HUES6 (cell line): ENCODE measurements around the gene ADAM12.

ENCODE experiments used
- H3K27ac ChIP-seq: 2 replicates; pipeline ENCODE4 v1.7.0; 2013; ENCODE audit warnings: low read depth, mild to moderate bottlenecking, low read length, inconsistent platforms
- H3K27me3 ChIP-seq: 2 replicates; pipeline ENCODE4 v1.6.1; 2013; ENCODE audit warnings: low read length; ENCODE audit not compliant: control insufficient read depth, insufficient read depth
- H3K36me3 ChIP-seq: 2 replicates; pipeline ENCODE4 v1.6.1; 2013; ENCODE audit warnings: low read length; ENCODE audit not compliant: control insufficient read depth, insufficient read depth
- H3K4me1 ChIP-seq: 2 replicates; pipeline ENCODE4 v1.6.1; 2013; ENCODE audit warnings: low read length; ENCODE audit not compliant: control insufficient read depth, insufficient read depth
- H3K4me3 ChIP-seq: 2 replicates; pipeline ENCODE4 v1.5.1; 2013; ENCODE audit warnings: low read depth, low read length
- H3K9ac ChIP-seq: one replicate; pipeline ENCODE4 v1.6.1; 2013; ENCODE audit warnings: mild to moderate bottlenecking, low read length
- H3K9me3 ChIP-seq: 2 replicates; pipeline ENCODE4 v1.6.1; 2013; ENCODE audit warnings: low read depth, low read length; ENCODE audit not compliant: control insufficient read depth, insufficient read depth

ADAM12 gene

DNA sequence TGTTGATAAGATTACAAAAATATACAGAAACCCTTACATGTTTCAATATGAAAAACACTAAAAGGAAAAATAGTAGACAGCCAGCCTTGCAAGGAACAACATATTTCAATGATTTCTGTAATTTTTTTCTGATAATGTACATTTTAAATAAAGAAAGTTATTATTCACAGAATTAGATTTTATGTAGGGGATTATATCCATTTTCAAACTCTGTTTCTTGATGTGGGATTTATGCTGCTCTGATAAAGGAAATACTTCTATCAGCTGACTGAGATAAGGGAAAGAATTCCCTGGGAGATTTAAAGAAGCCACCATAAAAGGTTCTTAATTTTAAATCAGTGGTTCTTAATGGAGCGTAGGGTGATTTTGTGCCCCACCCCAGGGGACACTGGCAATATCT is 180.4 kb downstream of the ADAM12 start:
- H3K36me3 ChIP-seq, result no peaks in the 10 kb centered on the region
- no peak overlapping the region for H3K4me3 ChIP-seq
- no peak overlapping the region for H3K27ac ChIP-seq
- H3K27me3 ChIP-seq, result no peaks in the 10 kb centered on the region
- H3K9me3 ChIP-seq, result peaks cover 2% of the 10 kb centered on the region; the same call in 1 of the 2 replicates
- no peaks in the 10 kb centered on the region for H3K4me1 ChIP-seq
- H3K9ac ChIP-seq, result no peak overlapping the region

DNA sequence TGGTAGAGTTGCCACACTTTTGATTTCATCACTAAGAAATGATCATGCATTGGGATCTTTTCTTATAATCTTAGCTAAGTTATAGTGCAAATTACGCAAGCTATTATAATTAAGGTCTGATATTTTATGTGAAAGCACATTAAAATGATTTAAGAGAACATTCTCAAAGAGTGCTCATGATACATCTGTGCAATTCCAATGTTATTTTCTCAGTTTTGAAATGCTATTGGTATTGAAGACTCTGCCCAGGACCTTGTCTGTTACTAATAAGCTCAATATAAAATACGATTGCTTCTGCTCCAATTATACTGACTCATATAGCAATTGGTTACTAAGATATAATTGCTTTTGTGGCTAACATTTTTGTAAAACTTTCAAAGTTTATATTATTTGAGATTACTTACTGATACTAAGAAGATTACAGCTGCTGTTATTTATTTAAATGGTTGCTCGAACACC is 180.9 kb downstream of the ADAM12 start:
- peaks cover 2% of the 10 kb centered on the region; the same call in 1 of the 2 replicates for H3K9me3 ChIP-seq
- no peak overlapping the region for H3K9ac ChIP-seq
- H3K4me3 ChIP-seq, result no peak overlapping the region
- H3K4me1 ChIP-seq, result no peaks in the 10 kb centered on the region
- H3K36me3 ChIP-seq, result no peaks in the 10 kb centered on the region
- no peaks in the 10 kb centered on the region for H3K27me3 ChIP-seq
- no peak overlapping the region for H3K27ac ChIP-seq

DNA sequence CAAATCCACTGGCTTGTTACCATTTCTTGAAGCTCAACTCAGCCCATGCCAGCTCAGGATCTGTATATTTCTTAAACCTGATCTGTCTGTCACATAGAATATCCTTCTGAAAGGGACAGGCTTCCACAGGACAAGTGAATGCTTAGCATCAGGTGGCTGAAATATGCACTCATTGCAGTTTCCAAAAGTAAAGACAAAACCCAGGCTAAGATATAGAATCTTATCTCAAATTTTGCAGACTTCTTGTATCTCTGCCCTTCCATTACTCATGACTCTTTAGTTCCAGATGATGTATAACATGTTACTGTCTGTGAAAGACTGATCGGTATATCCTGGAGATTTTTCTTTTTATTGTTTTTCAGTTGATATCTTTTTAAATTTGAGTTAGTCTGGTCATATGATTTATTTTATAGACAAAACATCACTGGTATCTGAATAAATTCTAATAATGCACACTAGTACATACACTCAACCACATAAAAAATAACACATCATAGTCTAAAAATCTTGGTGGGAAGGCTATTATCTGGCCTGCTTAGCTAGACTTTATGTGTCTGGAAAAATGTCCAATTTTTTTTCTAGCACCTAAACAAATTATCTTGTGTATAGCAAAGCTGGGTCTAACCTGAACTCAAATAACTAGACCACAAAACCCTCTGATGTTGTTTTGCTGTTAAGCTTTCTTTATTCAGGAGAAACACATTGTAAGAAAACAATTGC is 182.6 kb downstream of the ADAM12 start:
- no peak overlapping the region for H3K27ac ChIP-seq
- H3K9me3 ChIP-seq, result peaks cover 2% of the 10 kb centered on the region; the same call in 1 of the 2 replicates
- no peaks in the 10 kb centered on the region for H3K36me3 ChIP-seq
- H3K4me3 ChIP-seq, result no peak overlapping the region
- H3K9ac ChIP-seq, result no peak overlapping the region
- H3K27me3 ChIP-seq, result no peaks in the 10 kb centered on the region
- no peaks in the 10 kb centered on the region for H3K4me1 ChIP-seq

DNA sequence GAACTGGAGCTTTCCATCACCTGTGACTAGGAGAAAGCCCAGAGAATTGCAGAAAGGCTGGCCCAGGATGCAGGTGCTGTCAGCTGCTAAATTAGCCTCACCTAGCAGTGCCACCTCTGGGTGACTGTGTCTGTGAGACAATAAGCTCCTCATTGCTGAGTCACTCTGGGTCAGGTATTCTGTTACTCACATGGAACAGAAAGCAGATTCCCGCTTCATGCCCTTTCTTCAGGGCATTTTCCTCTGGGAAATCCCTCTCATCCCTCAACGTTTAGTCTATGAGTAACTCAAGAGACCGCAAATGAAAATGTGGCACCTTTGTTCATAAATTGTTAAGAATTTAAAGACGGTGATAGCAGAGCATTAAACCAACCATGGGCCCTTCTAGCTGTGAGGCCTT is 184.0 kb downstream of the ADAM12 start:
- no peaks in the 10 kb centered on the region for H3K36me3 ChIP-seq
- H3K27me3 ChIP-seq, result no peaks in the 10 kb centered on the region
- peaks cover 2% of the 10 kb centered on the region; the same call in 1 of the 2 replicates for H3K9me3 ChIP-seq
- H3K4me3 ChIP-seq, result no peak overlapping the region
- no peak overlapping the region for H3K27ac ChIP-seq
- no peak overlapping the region for H3K9ac ChIP-seq
- H3K4me1 ChIP-seq, result no peaks in the 10 kb centered on the region

DNA sequence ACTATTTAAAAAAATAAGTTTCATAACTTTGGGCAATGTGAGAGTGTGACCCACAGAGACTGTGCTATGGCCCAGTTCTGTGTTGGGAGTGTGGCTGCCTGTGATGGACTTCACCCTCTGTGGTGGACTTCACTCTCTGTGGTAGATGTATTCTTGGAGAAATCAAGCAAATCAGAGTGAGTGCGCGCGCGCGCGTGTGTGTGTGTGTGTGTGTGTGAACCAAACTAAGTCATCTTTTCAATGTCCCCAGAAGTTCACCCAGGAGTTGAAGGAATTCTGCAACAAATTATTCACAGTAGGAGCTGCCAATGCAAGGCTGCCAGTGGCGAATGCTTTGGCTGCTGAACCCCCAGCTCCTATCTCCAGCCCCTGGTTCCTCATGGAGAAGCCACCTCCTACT is 184.5 kb downstream of the ADAM12 start:
- H3K27ac ChIP-seq, result no peak overlapping the region
- H3K4me1 ChIP-seq, result no peaks in the 10 kb centered on the region
- no peak overlapping the region for H3K4me3 ChIP-seq
- no peaks in the 10 kb centered on the region for H3K27me3 ChIP-seq
- no peak overlapping the region for H3K9ac ChIP-seq
- H3K9me3 ChIP-seq, result peaks cover 2% of the 10 kb centered on the region; the same call in 1 of the 2 replicates
- H3K36me3 ChIP-seq, result no peaks in the 10 kb centered on the region

DNA sequence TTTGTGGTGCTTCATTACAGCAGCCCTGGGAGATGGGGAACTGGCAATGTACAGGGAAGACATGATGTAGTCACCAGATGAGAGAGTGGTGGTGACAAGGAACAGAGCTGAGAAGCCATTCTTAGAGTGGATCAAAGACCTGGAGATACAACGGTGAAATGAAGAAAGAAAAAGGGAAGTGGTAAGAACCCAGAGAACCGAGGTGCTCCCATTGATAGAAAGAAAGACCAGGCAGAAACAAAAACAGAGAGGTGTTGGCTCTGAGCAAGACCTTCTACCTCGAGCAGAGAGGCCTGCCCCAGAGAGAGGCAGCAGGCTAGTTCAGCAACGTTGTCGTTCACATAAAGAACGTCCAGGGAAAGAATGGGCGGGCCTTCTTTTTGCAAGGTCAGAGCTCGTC is 186.7 kb downstream of the ADAM12 start:
- Histone ChIP-seq H3K4me1 (no peaks in the 10 kb centered on the region), H3K27me3 (no peaks in the 10 kb centered on the region), H3K4me3 (no peak overlapping the region), H3K9me3 (peaks cover 2% of the 10 kb centered on the region; the same call in 1 of the 2 replicates), H3K36me3 (no peaks in the 10 kb centered on the region), H3K27ac (no peak overlapping the region), H3K9ac (no peak overlapping the region)

DNA sequence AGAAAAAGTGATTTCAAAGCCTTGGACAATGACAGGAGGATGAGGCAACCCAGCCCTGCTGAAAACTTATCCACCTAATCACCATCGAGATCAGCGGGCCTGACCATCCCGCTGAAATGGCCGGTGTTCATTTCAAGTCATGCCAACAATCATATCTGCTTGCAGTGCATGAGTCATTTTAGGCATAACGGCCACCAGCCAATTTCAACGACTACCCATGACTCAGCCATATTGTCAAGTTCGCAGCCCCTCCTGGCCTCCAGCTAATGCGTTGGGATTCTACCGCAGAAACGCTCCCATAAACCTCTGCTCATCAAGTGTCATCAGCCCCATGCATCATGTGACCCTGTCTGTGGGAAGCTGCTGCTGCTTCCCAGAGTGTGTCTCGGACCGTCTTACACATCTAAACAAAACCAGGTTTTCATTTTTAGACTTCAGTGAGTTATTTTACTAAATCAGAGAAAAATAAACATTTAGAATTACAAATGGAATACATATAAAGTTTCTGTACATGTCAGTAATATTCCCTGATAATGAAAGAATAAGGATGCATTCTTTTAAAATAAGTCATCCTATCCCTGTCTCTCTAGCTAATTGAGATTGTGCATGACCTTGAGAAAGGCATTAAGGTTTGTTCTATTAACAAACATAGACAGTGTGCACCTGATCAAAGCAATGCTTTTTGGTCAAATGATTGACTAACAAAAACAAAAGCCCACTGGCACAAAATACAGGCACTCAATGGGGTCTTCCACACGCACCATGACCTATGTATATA is 188.9 kb downstream of the ADAM12 start:
- Histone ChIP-seq H3K27me3 (no peaks in the 10 kb centered on the region), H3K27ac (no peak overlapping the region), H3K4me1 (no peaks in the 10 kb centered on the region), H3K9me3 (no peaks in the 10 kb centered on the region), H3K9ac (no peak overlapping the region), H3K4me3 (no peak overlapping the region), H3K36me3 (no peaks in the 10 kb centered on the region)

DNA sequence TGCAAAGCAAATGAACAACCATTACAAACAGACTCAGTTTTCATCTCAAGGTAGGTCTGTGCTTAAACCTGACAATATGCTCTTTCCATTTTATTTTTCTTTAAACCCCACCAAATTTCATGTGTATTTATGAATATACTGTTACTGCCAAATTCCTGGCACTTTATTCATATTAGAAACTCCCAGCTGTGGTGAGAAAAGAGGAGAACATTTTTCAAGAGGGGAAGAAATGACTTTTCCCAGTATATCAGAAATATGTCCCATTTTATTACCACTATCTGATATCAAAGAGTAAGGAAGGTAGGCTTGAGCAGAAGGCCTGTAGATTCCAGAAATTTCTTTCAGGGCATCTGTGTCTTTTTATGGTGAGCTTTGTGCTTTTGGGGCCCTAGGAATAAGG is 189.6 kb downstream of the ADAM12 start:
- no peak overlapping the region for H3K4me3 ChIP-seq
- H3K27ac ChIP-seq, result no peak overlapping the region
- no peaks in the 10 kb centered on the region for H3K4me1 ChIP-seq
- H3K9me3 ChIP-seq, result no peaks in the 10 kb centered on the region
- H3K27me3 ChIP-seq, result no peaks in the 10 kb centered on the region
- H3K36me3 ChIP-seq, result no peaks in the 10 kb centered on the region
- no peak overlapping the region for H3K9ac ChIP-seq

DNA sequence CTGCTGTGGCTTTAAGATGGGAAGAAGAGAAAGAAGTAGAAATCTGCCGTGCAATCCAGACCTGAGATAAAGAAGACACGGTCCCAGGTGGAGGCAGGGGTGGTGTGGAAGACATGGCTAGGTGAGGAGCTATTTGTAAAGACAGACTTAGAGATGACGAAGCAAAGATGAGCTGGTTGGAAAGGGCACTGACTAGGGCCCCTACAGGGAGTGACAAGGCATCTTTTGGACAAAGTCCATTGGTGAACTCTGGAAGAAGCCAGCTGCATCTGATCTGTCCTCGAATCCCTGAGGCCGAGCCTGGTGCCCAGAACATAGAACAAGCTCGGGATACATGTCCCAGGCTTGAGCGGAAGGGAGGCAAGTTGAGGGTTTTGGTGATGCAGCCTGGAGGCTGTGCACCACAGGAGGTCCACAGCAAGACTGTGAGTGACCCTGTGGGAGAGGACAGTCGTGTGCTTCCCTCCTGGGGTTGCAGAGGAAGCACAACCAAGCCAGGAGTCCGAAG is 191.2 kb downstream of the ADAM12 start:
- H3K27ac ChIP-seq, result no peak overlapping the region
- no peaks in the 10 kb centered on the region for H3K4me1 ChIP-seq
- H3K9me3 ChIP-seq, result no peaks in the 10 kb centered on the region

DNA sequence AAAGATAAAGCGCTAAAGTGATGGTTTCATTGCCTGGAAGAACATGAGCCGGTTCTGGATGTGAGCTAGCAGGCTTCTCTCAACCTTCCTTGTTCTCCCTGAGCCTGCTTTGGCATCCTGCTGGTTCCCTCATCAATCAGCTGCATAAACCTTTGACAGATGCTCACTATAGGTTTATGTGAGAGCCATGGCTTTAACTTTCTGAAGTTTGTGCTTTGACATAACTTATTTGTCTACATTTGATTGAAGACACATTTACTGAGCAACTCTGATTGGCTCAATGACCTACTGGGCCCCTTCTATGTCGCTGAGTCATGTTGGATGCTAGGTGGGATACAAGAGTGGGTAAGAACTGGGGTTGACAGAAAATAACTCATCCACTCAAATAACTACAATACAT is 192.0 kb downstream of the ADAM12 start:
- Histone ChIP-seq H3K9me3 (no peaks in the 10 kb centered on the region), H3K27me3 (no peaks in the 10 kb centered on the region), H3K4me1 (no peaks in the 10 kb centered on the region), H3K9ac (no peak overlapping the region), H3K36me3 (no peaks in the 10 kb centered on the region), H3K27ac (no peak overlapping the region), H3K4me3 (no peak overlapping the region)

More for the DNA sequence above, 191.2 kb downstream of the ADAM12 start:
- Histone ChIP-seq H3K36me3 (no peaks in the 10 kb centered on the region), H3K9ac (no peak overlapping the region), H3K27me3 (no peaks in the 10 kb centered on the region), H3K4me3 (no peak overlapping the region)

DNA sequence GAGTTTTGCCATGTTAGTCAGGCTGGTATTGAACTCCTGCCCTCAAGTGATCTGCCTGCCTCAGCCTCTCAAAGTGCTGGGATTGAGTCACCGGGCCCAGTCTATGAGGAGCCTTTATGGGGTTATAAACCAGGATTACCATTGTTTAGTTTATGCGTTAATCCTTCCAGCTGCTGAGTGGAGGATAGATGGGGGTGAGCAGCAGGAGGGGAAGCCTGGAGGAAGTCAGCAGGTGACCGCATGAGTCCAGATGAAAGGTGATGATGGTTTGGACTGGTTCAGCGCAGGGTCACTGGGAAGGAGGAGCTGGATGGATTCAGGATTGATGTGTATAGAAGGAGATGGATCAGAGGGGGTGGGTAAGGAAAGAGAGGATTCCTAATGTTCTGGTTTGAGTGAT is 197.1 kb downstream of the ADAM12 start:
- Histone ChIP-seq H3K27ac (no peak overlapping the region), H3K4me1 (no peaks in the 10 kb centered on the region), H3K36me3 (no peaks in the 10 kb centered on the region), H3K4me3 (no peak overlapping the region), H3K9ac (no peak overlapping the region), H3K27me3 (no peaks in the 10 kb centered on the region), H3K9me3 (no peaks in the 10 kb centered on the region)
